Right forelimb (tissue), 1 donor: ENCODE results near the gene PIGV.
"Not testable (repeated sequence)": the region's sequence is repeated elsewhere in the genome, so short reads cannot be mapped to it uniquely, and the experiment has no call there.

Experiments used
- DNase-seq: peaks from one replicate; pipeline ENCODE4 v3.0.0-alpha.2; 2018

PIGV gene

GRCh38 chr1:26837665-26838064, 49.9 kb downstream of the PIGV start:
- not testable (repeated sequence) for DNase-seq

- no peak for DNase-seq
These were observed 51.0 kb downstream of the PIGV start for GRCh38 chr1:26838474-26839338.

GRCh38 chr1:26839339-26839722, 51.6 kb downstream of the PIGV start:
- DNase-seq: no peak

- DNase-seq: no peak
These were observed 52.0 kb downstream of the PIGV start for GRCh38 chr1:26839779-26840178.

- no peak for DNase-seq
These were observed 56.9 kb downstream of the PIGV start for GRCh38 chr1:26844424-26845196.

- DNase-seq: not testable (repeated sequence)
These were observed 60.1 kb downstream of the PIGV start for GRCh38 chr1:26847826-26848225.
